Activated T-cell treated with anti-CD3 and anti-CD28 coated beads for 48 hours (primary cell): Measurements from ENCODE around the gene UTP11.

Experiments
- DNase-seq: peaks from one replicate; pipeline ENCODE4 v3.0.0-alpha.2; 2020; ENCODE audit warnings: low read depth

UTP11 gene

DNA sequence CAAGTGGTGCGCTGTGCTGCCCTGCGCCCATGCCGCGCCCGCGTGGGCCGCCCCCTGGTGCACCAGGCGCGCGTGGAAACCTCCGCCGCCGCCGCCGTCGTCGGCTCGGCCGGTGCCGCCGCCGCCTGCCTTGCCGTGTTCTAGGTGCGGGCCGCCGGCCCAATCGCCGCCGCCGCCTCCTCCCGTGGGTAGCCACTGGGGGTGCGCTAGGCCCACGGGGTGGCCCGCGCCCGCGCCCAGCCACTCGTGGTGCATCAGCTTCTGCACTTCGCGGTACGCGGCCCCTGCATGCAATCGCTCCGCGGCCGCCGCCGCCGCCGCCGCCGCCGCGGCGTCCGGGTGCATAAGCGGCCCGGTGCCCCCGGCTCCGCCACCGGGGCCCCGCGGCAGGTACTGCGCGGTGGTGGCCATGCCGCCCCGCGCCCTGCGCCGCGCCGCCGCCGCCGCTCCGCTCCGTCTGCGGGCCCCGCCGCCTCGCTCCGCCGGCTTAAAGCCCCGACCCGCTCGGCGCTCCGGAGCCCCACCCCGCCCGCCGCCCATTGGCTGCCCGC, 33.9 kb downstream of the UTP11 start, which contains the start of gene POU3F1:
POU3F1 (minus strand) TSS at position 461 of the 551 bp plus-strand sequence; CDS start at position 411, 50 bp downstream.
- no peak for DNase-seq

DNA sequence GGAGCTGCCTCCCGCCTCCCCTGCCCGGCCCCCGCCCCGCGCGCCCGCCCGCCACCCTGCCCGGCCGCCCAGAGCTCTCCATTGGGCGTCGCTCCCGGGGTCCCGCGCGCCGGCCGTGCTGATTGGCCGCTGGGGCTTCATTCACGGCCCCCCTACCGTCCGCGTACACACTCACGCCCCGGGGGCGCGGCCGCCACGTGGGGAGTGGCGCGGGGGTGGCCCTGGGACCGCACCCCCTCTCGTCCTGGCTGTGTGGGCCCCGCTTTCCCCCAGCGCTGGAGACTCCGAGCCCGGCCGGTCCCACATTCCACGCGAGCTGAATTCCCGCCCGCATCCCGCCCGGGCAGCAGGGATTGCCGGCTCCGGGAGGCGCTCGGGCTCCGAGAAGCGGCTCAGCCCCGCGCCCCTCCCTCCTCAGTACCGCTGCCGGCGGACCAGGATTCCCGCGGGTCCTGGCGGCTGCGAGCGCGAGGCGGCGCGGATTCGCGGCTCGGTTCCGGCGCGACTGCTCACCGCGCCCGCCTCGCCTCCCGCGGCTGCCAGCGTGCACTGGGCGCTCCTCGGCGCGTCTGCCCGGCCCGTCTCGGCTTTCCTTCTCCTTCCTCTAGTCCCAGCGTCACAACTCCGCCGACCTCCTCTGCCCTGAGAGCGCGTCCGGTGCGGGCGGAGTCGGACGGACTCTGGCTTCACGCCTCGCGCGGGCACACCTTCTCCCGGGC, 34.5 kb downstream of the UTP11 start:
- DNase-seq = peak; percentile 76

DNA sequence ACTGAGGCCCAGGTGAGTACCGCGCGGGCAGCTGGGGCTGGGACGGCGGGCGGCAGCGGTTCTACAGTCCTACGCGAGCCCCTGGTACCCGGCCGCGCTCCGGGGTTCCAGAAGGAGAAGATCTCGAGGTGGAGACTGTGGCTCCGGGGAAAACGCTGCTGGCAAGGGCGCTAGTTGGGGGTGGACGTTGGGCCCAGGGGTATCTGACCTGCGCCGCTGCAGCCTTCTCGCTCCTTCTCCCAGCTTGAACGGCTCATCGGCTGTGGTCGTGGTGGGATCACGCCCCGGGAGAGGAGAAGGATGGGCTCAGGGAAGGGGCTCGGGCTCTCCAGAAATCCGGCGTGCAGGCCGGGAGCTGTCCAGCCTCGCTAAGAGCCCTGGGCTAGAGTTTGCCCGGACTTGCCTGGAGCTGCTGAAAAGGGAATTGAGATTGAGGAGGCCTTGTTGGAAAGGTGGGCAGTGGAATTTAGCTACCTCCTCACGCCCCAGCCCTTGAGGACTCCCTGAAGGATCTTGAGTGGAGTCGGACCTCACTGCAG, 35.1 kb downstream of the UTP11 start:
- DNase-seq = no peak

DNA sequence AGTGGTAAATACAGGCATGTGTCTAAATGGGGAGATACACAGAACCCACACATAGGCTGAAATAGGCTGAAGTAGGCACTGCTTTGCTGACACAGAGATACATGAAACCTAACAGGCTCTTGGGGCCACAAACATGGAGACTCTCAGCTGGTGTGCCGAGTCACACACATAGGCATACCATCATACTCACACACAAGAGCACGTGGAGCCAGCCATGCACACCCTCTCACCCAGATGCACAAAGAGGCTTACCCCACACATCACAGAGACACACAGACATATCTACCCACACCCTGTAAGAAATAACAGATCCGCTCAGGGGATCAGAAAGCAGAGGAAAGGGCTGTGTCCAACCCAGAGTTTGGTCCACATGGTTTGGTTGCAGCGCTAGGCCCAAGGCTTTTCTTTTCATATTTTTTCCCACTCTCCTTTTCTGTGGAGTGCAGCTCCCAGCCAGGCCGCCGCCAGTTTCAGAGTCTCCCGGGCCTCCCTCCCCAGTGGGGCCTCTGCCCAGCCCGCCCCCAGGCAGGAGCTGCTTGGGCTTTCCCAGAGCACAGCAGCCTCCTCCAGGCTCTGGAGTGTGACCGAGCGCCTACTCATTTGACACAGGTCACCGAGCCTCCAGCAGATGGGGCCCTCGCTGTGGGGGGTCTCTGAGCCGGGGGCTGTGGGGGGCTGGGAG, 38.0 kb downstream of the UTP11 start:
- no peak for DNase-seq

DNA sequence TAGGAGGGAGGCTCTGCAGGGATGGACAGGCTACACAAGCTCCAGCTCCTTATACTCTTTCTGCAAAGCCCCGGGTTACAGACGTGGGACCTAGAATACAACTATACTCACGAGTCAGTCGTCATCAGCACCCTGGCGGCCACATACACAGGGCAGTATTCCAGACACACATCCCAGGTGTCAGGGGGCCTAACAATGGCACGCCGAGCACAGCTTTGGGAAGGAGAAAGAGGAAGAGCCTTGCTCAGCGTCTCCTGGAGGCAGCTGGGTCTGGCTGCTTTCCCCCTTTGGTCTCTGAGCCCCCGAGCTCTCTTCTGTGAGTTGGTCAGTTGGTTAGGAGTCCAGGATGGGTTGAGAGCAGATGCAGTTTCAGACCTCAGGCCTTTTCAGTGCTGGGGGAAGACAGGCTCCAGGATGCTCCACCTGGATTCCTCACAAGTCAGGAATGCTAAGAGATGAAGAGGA, 38.6 kb downstream of the UTP11 start:
- DNase-seq = no peak

DNA sequence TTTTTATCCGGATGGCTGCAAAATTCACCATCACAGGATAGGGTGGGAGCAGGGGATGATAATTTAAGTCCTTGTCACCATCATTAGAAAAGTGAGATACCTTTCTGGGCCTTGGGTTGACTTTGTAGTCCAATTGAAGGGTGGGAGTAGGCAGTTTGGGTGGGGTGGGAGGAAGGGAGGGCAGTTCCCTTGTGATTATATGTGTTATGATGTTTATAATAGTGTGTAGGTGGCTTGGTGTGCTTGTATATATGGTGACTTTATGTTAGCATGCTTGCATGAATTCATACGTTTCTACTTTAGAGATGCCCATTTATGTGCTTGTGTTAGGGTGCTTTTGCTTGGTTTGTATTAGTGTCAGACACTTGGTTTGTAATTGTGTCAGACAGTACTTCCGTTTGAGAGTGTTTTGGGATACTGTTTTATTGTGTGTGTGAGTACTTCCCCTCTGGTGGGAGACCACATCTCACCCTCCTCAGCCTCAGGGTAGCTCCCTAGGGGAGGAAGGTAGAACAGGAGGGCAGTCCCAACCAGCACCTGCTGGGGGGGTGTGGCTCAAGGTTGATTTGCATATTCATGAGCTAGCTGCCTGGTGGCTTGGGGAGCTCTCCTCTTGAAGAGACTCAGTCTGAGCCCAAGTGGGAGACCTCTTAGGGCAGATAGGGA, 40.3 kb downstream of the UTP11 start:
- no peak for DNase-seq

DNA sequence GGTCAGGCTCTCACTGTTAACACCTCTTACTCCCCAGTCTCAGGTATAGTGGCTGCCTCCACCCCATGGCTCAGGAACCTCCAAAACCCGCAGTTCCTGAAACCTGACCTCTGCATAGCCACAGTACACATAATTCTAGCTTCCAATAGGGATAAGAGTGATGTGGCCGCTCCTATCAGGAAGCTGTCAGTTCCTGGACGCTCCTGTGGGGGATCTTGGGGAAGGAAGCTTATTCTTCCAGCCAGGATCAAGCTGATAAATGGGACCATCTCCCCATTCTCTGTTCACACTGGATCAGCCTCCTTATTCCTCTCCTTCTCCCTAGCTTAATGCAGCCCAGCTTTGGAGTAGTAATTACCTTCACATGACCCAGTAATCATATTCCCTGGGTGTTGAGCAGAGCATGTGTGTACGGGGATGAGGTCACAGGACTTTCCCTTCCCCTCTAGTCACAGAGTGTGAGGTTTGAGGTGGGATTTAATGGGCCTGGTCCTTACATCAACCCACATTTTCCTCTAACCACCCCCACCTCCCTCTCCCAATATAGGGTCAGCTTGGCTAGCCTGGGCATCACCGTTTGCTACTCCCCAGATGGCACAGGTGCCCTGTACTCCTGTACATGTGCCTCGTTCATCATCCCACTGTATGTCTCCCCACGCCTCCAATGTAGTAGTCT, 41.0 kb downstream of the UTP11 start:
- no peak for DNase-seq

DNA sequence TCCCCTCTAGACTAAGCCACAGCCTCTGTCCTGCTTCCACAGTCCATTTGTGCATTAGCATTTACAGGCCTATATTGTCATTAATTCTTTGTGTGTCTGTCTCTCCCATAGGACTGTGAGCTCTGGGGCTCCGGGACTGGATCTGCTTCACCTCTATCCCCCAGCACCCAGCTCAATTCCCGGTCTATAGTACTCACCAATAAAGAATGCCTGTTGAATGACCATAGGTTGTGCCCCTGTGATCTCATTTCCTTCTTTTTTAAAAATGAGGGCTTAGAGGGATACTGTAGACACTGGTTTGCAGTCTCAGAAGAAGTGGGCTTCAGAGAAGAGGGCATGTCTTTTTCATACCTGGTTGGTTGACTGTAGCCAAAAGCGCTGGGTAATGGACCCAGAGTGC, 42.9 kb downstream of the UTP11 start:
- no peak for DNase-seq

DNA sequence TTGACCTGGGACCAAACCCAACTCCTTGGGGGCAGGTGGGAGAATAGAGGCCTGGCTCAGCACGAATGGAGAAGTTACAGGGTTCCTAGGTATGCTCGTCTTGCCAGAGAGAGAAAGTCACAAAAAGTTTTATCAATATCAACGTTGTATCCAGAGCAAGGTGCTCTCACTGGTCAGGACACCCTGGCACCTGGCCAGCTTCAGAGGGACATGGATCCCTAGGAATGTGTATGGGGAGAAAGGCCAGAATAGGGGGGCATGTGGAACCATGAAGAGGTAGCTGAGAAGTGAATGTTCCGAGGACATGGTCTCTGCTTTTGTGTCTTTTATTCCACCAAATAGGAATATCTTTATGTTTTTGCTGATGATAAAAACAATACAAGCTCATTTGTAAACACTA, 43.4 kb downstream of the UTP11 start:
- no peak for DNase-seq

DNA sequence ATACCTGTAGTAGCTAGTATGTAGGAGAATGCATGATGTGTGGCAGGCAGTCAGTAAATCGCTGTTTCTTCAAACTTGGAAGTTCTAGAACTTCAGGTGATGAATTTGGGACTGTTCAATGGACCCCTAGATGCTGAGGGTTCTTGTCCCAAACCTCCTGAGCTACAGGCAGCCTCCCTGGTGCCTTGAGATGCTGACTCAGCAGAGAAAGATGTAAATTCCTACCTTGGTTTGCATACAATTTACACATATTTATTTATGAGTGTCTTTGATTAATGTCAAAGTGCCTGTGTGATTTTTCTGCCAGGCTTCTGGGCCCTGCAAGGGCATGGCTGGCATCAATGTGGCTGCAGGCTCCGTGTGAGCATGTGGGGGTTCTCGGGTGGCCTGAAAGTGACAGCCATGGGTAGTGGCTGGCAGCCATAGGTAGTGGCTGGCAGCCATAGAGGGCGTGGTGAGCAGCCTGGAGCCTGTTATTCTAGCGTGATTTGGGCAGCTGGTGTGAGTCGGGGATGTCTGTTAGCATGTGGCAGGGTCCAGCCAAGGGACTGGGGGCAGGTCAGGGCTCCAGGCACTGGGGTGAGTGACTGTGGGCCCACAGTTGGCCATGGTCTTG, 47.2 kb downstream of the UTP11 start:
- no peak for DNase-seq

DNA sequence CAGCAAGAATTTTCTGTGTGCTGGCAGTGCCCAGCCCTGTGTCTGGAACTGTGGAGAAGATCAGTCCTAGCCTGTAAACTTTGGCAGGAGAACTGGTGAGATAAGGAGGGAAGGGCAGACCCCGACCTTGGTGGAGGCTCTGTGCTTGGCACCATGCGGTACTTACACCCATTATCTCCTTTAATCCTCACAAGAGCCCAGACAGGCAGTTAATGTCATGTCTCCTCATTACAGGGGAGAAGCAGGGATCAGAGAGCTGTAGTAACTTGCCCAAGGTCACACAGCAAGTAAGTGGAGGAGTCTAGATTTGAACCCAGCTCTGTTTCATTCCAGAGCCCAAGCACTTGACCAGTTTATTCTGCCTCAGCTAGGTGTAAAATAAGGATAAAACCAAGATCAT, 48.0 kb downstream of the UTP11 start:
- DNase-seq = no peak

DNA sequence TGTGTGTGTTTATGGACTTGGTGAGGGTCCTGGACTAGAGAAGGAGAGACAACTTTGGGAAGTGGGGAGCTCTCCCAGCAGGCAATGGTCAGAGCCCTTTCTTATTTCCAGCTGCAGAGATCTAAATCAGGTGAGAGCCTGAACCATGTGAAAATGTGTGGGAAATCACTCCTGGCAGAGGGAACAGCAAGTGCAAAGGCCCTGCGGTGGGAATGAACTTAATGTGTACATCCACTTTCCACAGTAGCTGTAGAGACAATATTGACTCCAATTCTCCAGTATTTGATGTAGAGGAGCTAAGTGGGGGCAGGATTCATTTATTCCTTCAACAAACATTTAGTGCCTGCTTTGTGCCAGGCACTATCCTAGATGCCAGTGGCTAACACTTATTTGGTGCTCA, 48.8 kb downstream of the UTP11 start:
- DNase-seq = no peak

DNA sequence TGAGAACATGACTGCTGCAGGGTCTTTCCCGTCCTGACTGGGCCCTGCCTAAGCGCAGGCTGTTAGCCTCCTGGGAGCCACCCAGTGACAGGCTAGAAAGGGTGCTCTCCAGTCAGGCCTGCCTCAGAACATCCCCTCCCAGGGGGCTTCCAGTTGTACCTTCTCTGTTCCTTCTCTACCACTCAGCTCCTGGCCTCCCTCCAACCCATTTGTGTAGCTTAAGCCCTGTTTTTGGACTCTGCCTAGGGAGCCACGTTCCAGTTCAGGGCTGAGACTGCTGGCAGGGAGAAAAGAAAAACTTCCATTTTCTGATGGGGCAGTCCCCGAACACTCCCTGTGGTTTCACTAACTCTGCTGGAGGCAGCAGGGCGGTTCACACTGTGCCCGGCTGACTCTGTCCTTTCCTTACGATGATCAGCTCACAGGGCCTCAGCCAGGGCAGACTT, 49.4 kb downstream of the UTP11 start:
- DNase-seq = no peak

DNA sequence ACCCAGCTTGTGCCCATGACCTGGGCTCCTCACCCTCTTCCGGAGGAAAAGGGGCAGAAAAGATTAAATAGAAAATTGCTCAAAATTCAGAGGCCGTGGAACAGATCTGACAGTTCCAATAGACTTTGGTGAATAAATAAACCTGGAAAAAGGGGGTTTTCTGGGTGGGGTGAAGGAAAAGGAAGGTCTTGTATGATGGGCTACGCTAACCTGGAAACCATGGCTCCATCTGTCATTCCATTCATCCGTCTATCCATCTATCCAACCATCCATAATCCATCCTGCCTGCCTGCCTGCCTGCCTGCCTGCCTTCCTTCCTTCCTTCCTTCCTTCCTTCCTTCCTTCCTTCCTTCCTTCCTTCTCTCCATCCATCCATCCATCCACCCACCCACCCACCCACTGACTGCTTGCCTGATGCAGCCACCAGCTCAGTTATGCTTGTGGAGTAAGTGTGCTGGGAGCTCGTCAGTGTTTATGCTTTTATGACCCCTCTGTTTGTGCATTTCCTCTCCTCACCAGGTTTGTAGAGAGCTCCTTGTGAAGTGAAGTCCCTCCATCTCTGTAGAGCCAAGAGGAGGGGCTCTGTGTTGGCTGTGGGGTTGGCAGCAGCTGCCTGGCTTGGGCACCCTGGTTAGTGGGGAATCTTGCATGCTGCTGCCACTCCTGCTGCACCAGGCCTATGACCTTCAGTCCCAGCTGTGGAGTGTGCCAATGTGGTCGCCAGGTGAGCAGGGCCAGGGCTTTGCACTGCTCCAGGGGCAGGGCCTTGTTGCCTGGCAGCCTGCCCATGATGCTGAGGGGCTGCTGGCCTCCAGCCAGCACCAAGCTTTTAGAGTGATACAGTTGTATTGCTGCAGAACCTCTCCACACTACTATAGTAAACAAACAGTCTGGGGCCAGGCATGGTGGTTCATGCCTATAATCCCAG, 50.1 kb downstream of the UTP11 start:
- DNase-seq = no peak

DNA sequence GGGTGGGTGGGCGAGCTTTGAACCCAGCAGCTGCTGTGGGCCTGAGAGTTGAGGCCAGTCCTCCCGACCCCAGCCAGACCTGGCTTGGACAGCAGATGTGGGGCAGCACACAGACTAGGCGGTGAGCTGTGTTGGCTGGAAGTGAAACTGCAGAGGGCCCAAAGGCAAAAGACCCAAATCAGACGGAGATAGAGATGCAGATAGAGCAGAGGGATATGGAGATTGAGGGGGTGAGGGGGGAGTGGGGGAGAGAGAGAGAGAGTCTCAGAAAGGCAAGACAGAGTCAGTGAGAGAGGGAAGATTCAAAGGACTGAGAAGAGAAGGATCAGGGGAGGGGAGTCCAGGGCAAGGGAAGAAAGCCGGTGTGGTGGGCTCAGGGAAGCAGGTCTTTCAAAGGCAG, 51.1 kb downstream of the UTP11 start:
- DNase-seq = no peak

DNA sequence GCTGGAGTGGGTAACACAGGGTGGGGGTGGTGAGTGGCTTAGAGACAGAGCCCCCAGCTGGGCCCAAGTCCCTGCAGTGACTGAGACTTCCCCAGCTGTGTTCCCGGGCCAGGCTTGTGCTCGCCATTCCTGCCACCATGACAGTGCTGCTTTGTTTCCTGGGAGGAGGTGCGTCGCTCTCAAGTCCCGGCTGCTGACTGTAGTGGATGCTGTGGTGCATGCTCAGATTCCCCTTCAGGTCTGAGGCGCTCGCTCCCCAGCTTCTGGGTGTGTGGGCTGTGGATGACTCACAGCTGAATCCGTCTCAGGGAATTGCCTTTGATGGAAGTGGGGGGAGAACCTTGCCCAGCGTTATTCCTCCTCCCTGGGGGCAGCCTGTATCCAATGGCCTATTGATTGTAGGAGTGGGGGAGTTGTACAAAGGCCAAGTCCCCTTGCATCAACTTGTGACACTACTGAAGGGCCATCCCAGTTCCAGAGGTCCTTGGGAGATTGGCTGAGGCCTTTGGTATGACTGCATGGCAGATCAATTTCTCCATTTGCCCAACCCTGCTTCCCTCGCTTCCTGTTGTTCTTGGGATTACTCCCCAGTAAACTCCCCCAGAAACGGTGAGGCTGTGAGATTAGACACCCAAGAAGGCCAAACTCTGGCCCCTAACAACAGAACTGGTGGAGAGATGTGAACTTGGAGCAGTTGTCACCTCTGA, 51.8 kb downstream of the UTP11 start:
- DNase-seq = no peak

DNA sequence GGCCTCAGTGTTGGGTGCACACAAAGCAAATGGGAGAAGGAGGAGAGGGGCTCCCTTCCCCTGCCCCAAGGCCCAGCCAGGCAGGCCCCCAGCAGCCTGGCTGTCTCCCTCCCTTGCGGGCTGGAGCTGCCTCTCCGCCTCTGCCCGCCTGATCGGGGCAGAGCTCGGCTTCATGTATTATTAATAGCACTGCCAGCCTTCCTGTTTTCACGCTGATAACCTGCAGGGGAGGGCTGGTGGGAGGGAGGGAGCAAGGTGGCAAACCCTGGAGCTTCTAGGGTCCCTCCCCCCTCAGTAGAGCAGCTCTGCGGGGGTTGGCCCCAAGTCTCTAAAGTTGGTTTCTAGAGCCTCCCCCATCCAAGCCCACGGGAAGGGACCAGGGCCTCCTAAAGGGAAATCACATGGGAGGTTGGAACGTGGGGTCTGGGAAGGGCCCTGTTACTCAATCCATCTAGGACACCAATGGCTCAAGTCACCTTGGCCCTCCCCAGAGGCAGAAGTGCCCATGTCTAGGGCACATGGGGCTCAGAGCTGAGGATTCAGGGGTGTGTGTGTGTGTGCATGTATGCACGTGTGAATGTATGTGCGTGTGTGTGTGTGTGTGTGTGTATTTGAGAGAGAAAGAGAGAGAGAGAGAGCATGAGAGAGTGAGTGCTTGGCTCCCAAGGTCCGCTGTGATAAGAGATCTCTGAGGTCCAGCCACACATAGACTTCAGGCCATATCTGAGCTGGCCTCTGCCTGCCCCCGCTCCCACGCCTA, 55.9 kb downstream of the UTP11 start:
- no peak for DNase-seq

DNA sequence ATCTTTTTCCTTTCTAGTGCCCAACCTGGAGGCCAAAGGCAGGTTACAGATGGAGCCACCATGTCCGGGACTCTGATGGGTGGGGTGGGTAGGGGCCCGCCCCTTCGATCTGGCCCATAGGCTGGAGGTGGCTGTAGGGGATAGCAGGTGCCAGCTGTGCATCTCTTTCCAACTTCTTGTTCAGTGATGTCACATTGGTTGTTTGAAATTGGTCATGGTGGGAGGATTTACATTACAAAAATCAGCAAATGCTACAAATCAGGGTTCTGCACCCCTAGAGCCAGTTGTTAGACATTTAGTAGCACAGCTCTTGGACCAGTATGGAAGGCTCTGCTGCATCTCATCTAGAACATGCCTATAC, 56.4 kb downstream of the UTP11 start:
- DNase-seq = no peak
